Measurements from ENCODE around the gene S100P.
"Not testable (repeated sequence)": the region's sequence is repeated elsewhere in the genome, so short reads cannot be mapped to it uniquely, and the experiment has no call there.

S100P gene

GRCh38 chr4:6673191-6673659 lies 20.5 kb upstream of the S100P start:
- DNase-seq (ENCODE audit: low read depth), result not testable (repeated sequence)

DNA sequence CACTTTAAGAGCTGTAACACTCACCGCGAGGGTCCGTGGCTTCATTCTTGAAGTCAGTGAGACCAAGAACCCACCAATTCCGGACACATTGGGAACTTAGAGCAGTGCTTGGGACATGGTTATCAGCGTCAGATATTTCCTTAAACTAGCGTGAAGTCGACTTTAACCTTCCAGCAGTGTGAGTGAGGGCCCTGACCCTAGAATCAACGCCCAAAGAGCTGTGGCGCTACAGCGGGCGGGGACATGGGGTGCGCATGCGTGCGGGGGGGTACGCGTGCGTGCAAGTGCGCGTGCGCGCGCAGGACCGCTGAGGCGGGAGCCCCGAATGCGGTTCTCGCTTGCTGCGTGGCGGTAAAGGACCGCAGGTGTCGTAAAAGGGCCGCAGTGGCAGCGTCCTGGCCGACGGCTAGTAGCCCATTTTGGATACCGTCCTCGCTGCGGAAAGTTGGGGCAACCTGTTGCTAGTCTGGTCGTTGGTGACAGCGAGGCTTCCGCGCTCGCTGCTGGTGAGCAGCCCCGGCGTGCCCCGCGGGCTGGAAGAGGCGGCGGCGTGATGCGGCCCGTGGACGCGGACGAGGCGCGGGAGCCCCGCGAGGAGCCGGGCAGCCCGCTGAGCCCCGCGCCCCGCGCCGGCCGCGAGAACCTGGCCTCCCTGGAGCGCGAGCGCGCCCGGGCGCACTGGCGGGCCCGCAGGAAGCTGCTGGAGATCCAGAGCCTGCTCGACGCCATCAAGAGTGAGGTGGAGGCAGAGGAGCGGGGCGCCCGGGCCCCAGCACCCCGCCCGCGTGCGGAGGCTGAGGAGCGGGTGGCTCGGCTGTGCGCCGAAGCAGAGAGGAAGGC lies 19.8 kb upstream of the S100P start:
- DNase-seq (ENCODE audit: low read depth), result peak; percentile 94

DNA sequence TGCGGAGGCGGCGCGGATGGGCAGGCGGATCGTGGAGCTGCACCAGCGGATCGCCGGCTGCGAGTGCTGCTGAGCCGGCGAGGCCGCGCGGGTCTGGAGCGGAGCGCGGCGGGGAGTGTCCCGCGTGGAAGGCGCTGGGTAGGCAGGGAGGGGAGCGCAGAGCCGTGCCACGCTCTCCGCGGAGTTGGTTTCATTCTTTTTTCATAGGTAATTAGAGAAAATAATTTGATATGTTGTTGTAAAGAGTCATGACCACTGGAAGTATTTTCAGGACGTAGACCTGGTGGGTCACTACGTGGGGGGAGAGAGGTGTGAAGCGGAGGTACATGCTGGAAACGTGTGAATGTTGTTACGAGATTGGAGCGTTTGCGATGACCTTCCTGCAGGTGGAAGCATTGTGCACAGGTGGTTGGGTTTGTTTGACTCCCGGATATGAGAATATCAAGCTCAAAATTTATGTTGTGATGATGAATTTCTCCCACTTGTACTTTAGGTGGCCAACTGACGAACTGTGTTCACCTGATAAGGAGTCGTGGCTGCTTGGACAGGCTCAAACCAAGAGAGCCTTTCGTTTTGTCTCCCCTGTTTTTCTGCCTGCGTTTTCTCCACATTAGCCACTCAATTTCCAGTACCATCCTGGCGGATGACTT lies 19.1 kb upstream of the S100P start:
- peak; percentile 45 for DNase-seq (ENCODE audit: low read depth)

- DNase-seq (ENCODE audit: low read depth), result no peak
Observed at GRCh38 chr4:6676722-6677558, 16.7 kb upstream of the S100P start.

DNA sequence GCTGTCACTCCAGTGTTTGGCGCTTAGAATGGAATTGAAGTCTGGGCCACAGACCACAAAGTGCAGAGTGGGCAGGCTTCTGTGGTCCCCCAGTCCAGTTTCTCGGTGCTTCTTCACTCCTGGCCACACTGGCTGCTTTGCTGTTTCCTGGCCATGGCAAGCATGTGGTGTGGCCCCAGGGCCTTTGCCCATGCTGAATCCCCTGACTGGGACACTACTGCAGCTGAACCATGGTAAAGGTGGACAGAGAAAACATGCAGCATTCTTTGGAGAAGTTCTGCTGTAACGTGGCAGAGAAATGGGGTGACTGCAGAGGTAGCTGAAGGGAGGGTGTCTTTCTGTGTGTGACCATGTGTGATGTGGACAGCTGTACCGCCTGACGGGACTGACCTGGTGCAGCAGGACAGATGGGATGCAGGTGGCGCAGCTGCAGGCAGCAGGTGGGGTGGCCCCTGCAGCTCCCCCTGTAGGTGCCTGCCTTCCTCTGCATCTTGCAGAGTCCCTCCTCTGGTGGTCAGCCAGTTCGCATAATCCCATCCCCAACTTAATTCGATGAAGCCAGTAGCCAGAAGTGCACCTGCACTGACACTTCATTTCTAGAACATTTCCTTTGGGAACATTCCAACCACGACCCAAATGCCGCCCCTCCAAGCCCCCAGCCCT lies 13.2 kb upstream of the S100P start:
- DNase-seq (ENCODE audit: low read depth), result no peak

DNA sequence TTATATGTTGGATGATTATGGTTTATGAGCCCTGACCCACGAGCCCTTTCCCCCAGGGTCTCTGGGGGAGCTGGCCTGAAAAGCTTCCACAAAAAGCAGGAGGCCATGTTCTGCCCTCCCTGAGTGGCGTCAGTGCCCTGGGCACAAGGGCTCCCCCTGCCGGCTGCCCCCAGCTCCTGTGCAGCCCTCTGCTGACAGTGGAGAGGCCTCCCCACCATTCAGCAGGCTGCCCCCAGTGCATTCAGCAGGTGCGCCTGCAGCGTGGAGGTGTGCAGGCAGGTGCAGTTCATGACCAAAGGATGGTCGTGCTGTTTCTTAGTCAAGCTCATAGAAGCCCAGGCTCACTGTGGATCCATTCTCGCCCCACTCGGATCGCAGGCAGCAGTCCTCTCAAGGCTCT lies 12.5 kb upstream of the S100P start:
- no peak for DNase-seq (ENCODE audit: low read depth)

DNA sequence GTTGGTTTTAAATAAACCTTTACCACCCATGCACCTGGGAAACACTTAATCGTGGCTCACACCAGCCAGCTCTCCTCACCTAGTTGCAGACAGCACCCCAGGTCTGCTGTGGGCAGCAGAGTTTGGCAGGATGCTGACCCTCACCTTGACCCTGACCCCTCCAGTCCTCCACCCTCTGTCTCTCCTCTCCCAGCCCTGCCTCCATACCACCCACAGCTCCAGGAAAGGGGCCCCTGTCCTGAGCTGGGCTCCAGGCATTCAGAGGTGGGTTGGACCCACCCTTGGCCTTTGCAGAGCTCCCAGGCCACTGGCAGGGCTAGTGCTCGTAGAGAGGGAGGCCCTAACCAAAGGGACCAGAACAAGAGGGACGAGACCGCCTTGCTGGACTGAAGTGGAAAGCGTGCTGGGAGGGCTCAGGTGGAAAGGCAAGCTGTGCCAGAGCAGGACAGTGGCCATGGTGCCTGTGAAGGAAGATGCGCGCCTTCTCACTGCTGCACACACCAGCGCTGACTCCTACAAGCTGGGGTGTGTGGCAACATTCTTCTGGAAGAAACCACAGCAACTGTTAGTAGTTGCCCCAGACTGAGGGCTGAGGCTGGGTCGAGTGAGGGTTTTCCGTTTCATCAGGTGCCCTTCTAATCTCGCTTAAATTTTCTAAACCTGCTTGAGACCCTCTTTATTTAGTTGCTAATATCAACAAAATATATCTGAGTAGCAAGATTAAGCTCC lies 10.7 kb upstream of the S100P start:
- no peak for DNase-seq (ENCODE audit: low read depth)

GRCh38 chr4:6684656-6685055 lies 9.0 kb upstream of the S100P start:
- DNase-seq (ENCODE audit: low read depth), result no peak

- DNase-seq (ENCODE audit: low read depth), result no peak
Observed at GRCh38 chr4:6686104-6686787, 7.4 kb upstream of the S100P start.

- DNase-seq (ENCODE audit: low read depth), result no peak
Observed at GRCh38 chr4:6687947-6688878, 5.5 kb upstream of the S100P start.

GRCh38 chr4:6688879-6689505 lies 4.7 kb upstream of the S100P start:
- DNase-seq (ENCODE audit: low read depth), result peak; percentile 68

GRCh38 chr4:6689506-6689960 lies 4.1 kb upstream of the S100P start:
- no peak for DNase-seq (ENCODE audit: low read depth)

DNA sequence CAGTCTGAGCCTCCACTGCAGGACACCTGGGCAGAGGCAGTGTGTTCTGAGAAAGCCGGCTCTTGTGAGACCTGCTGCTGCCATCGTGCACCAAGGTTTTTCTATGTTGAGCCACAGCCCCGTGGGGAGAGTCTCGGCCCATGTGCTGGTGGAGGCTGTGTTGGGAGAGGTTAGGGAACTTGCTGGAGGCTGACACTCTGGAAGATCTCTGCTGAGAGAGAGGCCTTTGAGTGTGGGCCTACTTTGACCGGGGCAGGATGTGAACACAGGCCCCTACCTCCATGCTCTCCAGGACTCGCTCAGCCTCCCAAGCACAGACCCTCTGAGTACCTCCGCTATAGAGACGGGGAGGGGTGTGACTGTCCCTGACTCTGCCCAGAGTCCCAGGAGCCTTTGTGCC lies 1.3 kb upstream of the S100P start:
- no peak for DNase-seq (ENCODE audit: low read depth)

- DNase-seq (ENCODE audit: low read depth), result no peak
Observed at GRCh38 chr4:6692806-6693205, 872 bp upstream of the S100P start.

DNA sequence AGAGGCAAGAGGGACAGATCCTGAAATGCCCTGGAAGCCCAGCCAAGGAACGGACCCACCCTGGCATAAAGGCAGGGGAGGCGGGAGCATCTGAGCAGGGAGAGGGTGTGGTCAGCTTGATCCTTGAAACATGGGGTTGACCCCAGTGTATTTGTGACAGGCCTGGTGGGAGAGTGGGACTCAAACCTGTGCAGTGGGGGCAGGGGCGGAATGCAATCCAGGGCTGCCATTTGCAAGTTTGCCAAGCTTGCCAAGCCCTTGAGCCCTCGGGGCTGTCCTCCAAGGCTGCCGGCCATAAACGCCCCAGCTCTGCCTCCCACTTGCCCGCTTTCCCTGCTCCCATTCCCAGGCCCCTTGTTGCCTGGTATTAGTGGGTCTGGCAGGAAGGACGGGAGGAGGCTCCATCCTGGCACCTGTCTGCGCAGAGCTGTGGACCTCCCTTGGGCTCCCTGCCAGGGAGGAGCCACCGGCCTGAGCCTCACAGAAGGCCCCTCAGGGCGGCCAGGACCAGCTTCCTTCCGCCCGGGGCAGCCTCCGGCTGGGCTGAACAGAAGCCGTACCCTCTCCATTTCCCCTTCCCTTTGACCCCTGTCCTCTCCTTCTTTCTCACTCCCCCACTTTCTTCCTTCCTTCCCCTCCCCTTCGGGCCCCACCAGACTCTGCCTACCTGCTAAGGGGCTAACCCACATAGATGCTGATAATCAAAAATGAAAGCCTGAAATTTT lies 661 bp downstream of the S100P start:
- no peak for DNase-seq (ENCODE audit: low read depth)

DNA sequence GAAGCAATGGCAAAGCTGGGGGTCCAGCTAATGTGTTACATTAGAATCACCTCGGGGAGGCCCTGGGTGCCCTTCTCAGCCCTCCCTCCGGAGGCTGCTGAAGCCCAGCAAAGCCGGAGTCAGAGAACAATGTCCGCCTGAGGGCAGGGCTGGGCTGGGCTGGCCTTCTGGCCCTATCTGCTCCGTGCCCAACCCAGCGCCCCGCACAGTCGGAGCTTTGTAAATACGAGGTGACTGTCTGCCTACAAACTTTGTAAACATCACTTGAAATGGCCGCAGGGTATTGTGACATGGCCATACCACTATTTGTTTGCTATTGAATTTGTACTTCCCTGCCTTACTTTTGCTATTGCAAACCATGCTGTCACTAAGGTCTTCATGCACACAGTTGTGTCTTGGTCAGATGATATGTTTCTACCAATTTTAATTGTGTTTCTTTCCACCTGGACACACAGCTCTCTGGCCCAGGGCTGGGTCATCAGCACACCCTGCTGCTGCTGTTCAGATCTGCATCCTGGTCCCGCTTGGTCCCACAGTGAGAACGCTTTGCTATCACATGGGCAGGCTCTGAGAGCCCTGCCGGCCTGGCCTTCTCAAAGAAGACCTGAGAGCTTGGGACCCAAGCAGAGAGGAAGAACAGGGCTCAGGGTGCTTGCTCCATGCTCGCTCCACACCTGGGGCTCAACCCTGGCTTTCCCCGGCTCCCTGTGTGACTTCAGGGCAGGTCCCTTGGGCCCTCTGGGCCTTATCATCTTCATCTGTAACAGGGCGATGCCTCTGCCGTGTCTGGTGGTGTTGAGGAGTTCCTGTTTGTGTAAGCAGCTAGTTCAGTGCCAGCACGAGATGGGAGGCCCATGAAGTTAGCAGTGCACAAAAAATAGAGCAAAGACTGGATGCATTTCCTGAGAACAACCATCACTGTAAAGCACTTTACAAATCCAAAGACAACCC lies 2.3 kb downstream of the S100P start:
- DNase-seq (ENCODE audit: low read depth), result peak; percentile 62

- no peak for DNase-seq (ENCODE audit: low read depth)
Observed at GRCh38 chr4:6696611-6697010, 2.9 kb downstream of the S100P start.
